ENCODE data around the gene HAPSTR1. TPM values are rescaled to one million over a fixed set of nuclear protein-coding genes. Genes with fewer than 3 reads are reported as not detected.

Gene HAPSTR1
- total RNA-seq, 2 donors from 2014 or later, result 50.2 to 57.0 TPM

DNA sequence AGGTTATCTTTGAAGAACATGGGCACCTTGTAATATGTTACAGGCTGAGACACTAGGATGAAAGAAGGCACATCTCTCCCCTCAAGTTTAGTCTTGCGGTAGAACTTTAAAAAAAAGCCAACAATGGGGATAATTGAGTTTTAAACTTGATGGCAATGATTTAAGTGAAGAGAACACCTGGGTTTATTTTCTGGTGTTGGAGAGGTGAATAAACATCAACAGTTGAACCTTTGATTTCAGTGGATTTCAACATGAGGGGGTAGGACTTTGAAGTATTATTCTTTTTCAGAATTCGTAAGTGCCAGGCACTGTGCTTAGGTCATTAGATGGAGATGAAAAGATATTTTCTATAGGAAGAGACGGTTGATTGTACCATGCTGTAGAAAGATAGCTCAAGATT is 22.3 kb downstream of the HAPSTR1 start:
- Histone ChIP-seq H3K4me1 (peaks cover 28% of the 10 kb centered on the region), H3K9me3 (no peaks in the 10 kb centered on the region), H3K9ac (ENCODE audit: low read depth in 2 of 2, low read length in 2 of 2) (no peak overlapping the region), H3K36me3 (peaks cover 4% of the 10 kb centered on the region), H3K27me3 (no peaks in the 10 kb centered on the region), H3K27ac (no peak overlapping the region), H3K4me3 (no peak overlapping the region)
- TF ChIP-seq, protein P1, sequence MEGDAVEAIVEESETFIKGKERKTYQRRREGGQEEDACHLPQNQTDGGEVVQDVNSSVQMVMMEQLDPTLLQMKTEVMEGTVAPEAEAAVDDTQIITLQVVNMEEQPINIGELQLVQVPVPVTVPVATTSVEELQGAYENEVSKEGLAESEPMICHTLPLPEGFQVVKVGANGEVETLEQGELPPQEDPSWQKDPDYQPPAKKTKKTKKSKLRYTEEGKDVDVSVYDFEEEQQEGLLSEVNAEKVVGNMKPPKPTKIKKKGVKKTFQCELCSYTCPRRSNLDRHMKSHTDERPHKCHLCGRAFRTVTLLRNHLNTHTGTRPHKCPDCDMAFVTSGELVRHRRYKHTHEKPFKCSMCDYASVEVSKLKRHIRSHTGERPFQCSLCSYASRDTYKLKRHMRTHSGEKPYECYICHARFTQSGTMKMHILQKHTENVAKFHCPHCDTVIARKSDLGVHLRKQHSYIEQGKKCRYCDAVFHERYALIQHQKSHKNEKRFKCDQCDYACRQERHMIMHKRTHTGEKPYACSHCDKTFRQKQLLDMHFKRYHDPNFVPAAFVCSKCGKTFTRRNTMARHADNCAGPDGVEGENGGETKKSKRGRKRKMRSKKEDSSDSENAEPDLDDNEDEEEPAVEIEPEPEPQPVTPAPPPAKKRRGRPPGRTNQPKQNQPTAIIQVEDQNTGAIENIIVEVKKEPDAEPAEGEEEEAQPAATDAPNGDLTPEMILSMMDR (IDR thresholded peaks at IDR 0.05), result no peak
- intact Hi-C loops (cut with DNase I), result no loop called here
- no peak for DNase-seq

DNA sequence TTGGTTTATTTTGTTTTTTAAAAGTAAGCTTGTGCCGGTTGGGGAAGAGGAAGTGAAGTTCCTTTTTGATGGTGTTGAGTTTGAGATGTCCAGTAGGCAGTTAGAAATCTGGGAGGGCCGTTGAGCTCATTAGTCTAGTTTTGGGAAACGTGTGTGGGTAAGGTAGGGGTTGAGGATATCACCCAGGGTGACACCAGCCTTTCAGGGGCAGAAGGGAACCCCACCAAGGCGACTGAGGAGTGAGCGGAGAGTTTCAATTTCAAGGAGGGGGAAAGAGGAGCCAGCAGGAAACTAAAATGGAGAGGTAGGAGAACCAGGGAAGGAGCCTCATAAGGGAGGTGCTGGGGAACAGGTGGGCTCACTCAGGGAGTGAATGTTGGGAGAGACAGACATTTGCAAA is 22.7 kb downstream of the HAPSTR1 start:
- Histone ChIP-seq H3K36me3 (peaks cover 5% of the 10 kb centered on the region), H3K4me3 (no peak overlapping the region), H3K27me3 (no peaks in the 10 kb centered on the region), H3K9ac (ENCODE audit: low read depth in 2 of 2, low read length in 2 of 2) (no peak overlapping the region), H3K9me3 (no peaks in the 10 kb centered on the region), H3K27ac (no peak overlapping the region), H3K4me1 (peaks cover 26% of the 10 kb centered on the region)
- DNase-seq, result no peak
- intact Hi-C loops (cut with DNase I), result no loop called here
- TF ChIP-seq, protein P1 (IDR thresholded peaks at IDR 0.05), result no peak

DNA sequence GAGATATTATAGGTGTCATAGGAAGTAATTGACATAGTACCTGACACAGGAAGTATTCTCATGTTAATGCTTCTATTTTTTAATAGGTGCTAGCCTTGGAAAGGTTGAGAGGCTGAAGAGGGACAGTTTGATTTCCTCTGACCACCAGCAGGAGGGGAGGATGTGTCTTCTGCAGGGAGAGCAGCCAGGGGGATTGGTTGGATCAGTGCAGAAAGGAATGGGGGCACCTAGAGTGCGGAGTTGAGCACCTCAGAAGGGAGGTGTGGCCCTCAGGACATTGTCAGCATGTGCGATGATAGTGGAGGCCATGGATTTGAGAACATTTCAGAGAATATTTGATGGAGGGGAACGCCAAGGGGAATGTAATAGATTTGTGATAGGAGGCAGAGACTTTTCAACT is 23.4 kb downstream of the HAPSTR1 start:
- Histone ChIP-seq H3K27ac (no peak overlapping the region), H3K9me3 (no peaks in the 10 kb centered on the region), H3K9ac (ENCODE audit: low read depth in 2 of 2, low read length in 2 of 2) (no peak overlapping the region), H3K4me1 (peaks cover 20% of the 10 kb centered on the region), H3K36me3 (peaks cover 5% of the 10 kb centered on the region), H3K27me3 (no peaks in the 10 kb centered on the region), H3K4me3 (no peak overlapping the region)
- intact Hi-C loops (cut with DNase I), result no loop called here
- TF ChIP-seq, protein P1 (IDR thresholded peaks at IDR 0.05), result no peak
- DNase-seq, result no peak

DNA sequence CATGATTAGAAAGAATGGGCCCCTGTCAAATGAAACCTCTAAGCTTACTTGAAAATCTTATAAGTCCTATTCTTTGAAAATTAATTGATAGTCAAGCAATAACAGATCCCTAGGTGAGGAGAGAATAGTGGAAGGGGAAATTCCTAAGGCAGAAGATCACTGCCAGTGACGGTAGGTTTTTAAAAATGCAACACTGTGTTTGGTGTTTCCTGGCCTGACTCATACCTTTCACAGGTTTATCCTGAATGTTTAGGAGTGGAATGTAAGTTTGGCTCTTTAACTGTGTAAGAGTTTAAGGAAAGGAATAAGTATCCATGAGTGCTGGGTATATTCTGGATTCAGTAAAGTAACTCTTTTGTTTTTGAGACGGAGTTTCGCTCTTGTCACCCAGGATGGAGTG is 23.8 kb downstream of the HAPSTR1 start:
- peaks cover 15% of the 10 kb centered on the region for H3K4me1 ChIP-seq

DNA sequence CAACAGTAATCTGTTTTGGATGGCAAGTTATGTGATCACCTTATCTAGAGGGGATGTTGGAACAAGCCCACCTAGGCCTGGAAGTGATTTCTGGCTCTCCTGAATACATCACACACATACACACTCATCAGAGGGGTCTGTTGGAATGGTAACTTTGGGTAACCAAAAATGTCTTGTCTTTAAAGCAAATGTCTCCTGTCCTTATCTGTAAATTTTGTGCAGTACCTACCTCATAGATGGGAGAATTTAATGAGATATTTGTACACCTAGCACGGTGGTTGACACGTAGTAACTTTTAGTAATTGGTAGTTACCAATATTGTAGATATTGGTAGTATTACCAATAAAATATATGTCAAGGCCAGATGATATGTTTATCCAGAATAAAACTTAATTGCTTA is 24.7 kb downstream of the HAPSTR1 start:
- no peaks in the 10 kb centered on the region for H3K9me3 ChIP-seq
- peaks cover 5% of the 10 kb centered on the region for H3K36me3 ChIP-seq
- no peak overlapping the region for H3K9ac ChIP-seq (ENCODE audit: low read depth in 2 of 2, low read length in 2 of 2)
- H3K27me3 ChIP-seq, result no peaks in the 10 kb centered on the region
- TF ChIP-seq, protein P1 (IDR thresholded peaks at IDR 0.05), result no peak
- intact Hi-C loops (cut with DNase I), result no loop called here
- DNase-seq, result no peak
- H3K27ac ChIP-seq, result no peak overlapping the region
- H3K4me3 ChIP-seq, result no peak overlapping the region
- H3K4me1 ChIP-seq, result peaks cover 10% of the 10 kb centered on the region

More for the DNA sequence above, 23.8 kb downstream of the HAPSTR1 start:
- intact Hi-C loops (cut with DNase I), result no loop called here
- Histone ChIP-seq H3K27ac (no peak overlapping the region), H3K27me3 (no peaks in the 10 kb centered on the region), H3K4me3 (no peak overlapping the region), H3K36me3 (peaks cover 5% of the 10 kb centered on the region), H3K9me3 (no peaks in the 10 kb centered on the region), H3K9ac (ENCODE audit: low read depth in 2 of 2, low read length in 2 of 2) (no peak overlapping the region)
- TF ChIP-seq, protein P1 (IDR thresholded peaks at IDR 0.05), result no peak
- DNase-seq, result no peak

DNA sequence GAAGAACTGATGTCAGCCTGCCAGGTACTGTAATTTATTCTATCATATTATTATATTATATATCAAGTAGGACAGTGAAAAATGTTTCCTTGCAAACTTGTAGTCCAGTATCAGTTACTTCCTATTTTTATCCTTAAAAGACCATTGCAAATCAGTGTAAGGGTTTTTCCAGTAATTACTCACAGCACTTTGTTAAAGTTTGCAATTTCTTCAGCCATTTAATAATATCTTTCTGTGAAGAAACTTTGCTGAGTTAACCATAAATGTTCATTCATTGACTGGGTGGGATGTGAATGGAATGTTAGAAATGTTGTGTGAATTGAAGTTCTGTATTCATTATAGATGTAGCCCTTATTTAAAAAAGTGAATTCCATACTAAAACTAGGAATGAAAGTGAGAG is 26.7 kb downstream of the HAPSTR1 start:
- Histone ChIP-seq H3K9ac (ENCODE audit: low read depth in 2 of 2, low read length in 2 of 2) (no peak overlapping the region), H3K27me3 (no peaks in the 10 kb centered on the region), H3K4me1 (peaks cover 7% of the 10 kb centered on the region), H3K36me3 (peaks cover 5% of the 10 kb centered on the region), H3K4me3 (no peak overlapping the region), H3K9me3 (no peaks in the 10 kb centered on the region), H3K27ac (no peak overlapping the region)
- intact Hi-C loops (cut with DNase I), result no loop called here
- no peak for DNase-seq
- TF ChIP-seq, protein P1 (IDR thresholded peaks at IDR 0.05), result no peak

All from colonic mucosa (tissue), 4 donors.